SK-N-SH (cell line): ENCODE results near the gene DLEU7. TPM values are rescaled to one million over a fixed set of nuclear protein-coding genes. Genes with fewer than 3 reads are reported as not detected.

ENCODE experiments used
- CTCF ChIA-PET: fragments of 300-600, 350-600 bp; formaldehyde crosslinking; extraction: SDS; loops from one replicate; lab custom pipeline; 2021; lab: Yijun Ruan, JAX
- POLR2A ChIA-PET: fragments of 350-600 bp; sonication (Branson Sonifier 250); formaldehyde crosslinking; extraction: SDS; loops from one replicate; lab custom pipeline; 2020; ENCODE audit warnings: antibody characterized with exemption, inconsistent platforms; lab: Yijun Ruan, JAX
- DNase-seq: peaks from one replicate; pipeline ENCODE4 v3.0.0; 2012
- H2AFZ ChIP-seq: fragments of 200-600 bp; sonication (generic); 2 replicates; pipeline ENCODE4 v1.8.1; 2016; ENCODE audit warnings: antibody characterized with exemption, mild to moderate bottlenecking, low read depth
- H3F3A ChIP-seq: fragments of 200-600 bp; sonication (generic); replicated peaks from 2 replicates; pipeline ENCODE3; 2016; ENCODE audit warnings: antibody characterized with exemption, mild to moderate bottlenecking; ENCODE audit not compliant: insufficient read depth
- H3K27ac ChIP-seq, 2 experiments: fragments of 200-500 bp in 1 of 2; fragments of 200-600 bp in 1 of 2; sonication (Bioruptor generic) in 1 of 2; sonication (generic), shearing (Covaris generic) in 1 of 2; 2 replicates each; pipeline versions ENCODE4 v1.5.1 to v1.6.1; 2014 to 2016; ENCODE audit warnings: low read depth in 2 of 2, inconsistent platforms in 1 of 2, low read length in 1 of 2, mild to moderate bottlenecking in 1 of 2, mixed read lengths in 1 of 2
- H3K27me3 ChIP-seq: fragments of 200-600 bp; sonication (generic), shearing (Covaris generic); 2 replicates; pipeline ENCODE4 v1.6.1; 2016; ENCODE audit warnings: mixed run types; ENCODE audit not compliant: insufficient read depth
- H3K36me3 ChIP-seq, 2 experiments: fragments of 200-500 bp in 1 of 2; fragments of 200-600 bp in 1 of 2; sonication (Bioruptor generic) in 1 of 2; sonication (generic) in 1 of 2; replicated peaks in 1 of 2; 2 replicates each; pipeline versions ENCODE3 to v1.5.1; 2014 to 2016; ENCODE audit warnings: low read length in 1 of 2, mild to moderate bottlenecking in 1 of 2; ENCODE audit not compliant: insufficient read depth in 2 of 2, control insufficient read depth in 1 of 2
- H3K4me1 ChIP-seq, 2 experiments: fragments of 200-500 bp in 1 of 2; fragments of 200-600 bp in 1 of 2; sonication (Bioruptor generic) in 1 of 2; sonication (generic), shearing (Covaris generic) in 1 of 2; 2 replicates each; pipeline versions ENCODE4 v1.5.1 to v1.6.1; 2014 to 2016; ENCODE audit warnings: low read depth in 1 of 2, low read length in 1 of 2, mixed run types in 1 of 2; ENCODE audit not compliant: insufficient read depth in 2 of 2, control insufficient read depth in 1 of 2
- H3K4me2 ChIP-seq: fragments of 200-600 bp; sonication (generic), shearing (Covaris generic); 2 replicates; pipeline ENCODE4 v1.6.1; 2017; ENCODE audit warnings: mixed run types
- H3K4me3 ChIP-seq, 2 experiments: fragments of 200-500 bp in 1 of 2; fragments of 200-600 bp in 1 of 2; sonication (Bioruptor generic) in 1 of 2; sonication (generic), shearing (Covaris generic) in 1 of 2; 2 replicates each; pipeline versions ENCODE4 v1.5.1 to v1.8.1; 2014 to 2016; ENCODE audit warnings: low read depth in 2 of 2, inconsistent platforms in 1 of 2, low read length in 1 of 2, mild to moderate bottlenecking in 1 of 2, mixed read lengths in 1 of 2, moderate library complexity in 1 of 2
- H3K79me2 ChIP-seq: fragments of 200-600 bp; sonication (generic); 2 replicates; pipeline ENCODE4 v1.8.1; 2017; ENCODE audit warnings: mild to moderate bottlenecking; ENCODE audit not compliant: insufficient read depth
- H3K9ac ChIP-seq: fragments of 200-600 bp; sonication (generic); 2 replicates; pipeline ENCODE4 v1.6.1; 2017; ENCODE audit warnings: mixed run types
- H3K9me2 ChIP-seq: fragments of 200-600 bp; sonication (generic); 2 replicates; pipeline ENCODE4 v1.6.1; 2017; ENCODE audit warnings: mixed run types
- H3K9me3 ChIP-seq: fragments of 200-600 bp; sonication (generic); 2 replicates; pipeline ENCODE4 v1.6.1; 2017; ENCODE audit warnings: mixed run types, mild to moderate bottlenecking, moderate library complexity
- H4K20me1 ChIP-seq: fragments of 200-600 bp; sonication (generic); 2 replicates; pipeline ENCODE4 v1.6.1; 2017; ENCODE audit warnings: mild to moderate bottlenecking, mixed run types; ENCODE audit not compliant: insufficient read depth
- CHD2 ChIP-seq: fragments of 150-350 bp; IDR thresholded peaks from 2 replicates; pipeline ENCODE4 v1.6.1; 2018; ENCODE audit warnings: low read length; ENCODE audit not compliant: partially characterized antibody
- ELF1 ChIP-seq: IDR thresholded peaks from 2 replicates; pipeline ENCODE4 v1.4.0; 2012
- EP300 ChIP-seq, 2 experiments: IDR thresholded peaks; 2 replicates each; pipeline versions ENCODE4 v1.4.0 to v1.6.1; 2012; ENCODE audit warnings: borderline replicate concordance in 1 of 2, low read depth in 1 of 2, low read length in 1 of 2
- EZH2phosphoT487 ChIP-seq: fragments of 200-600 bp; sonication (generic); IDR thresholded peaks from 2 replicates; pipeline ENCODE4 v1.6.1; 2017; ENCODE audit warnings: low read depth, mixed run types, mild to moderate bottlenecking, antibody characterized with exemption, moderate library complexity, borderline replicate concordance
- FOXM1 ChIP-seq: IDR thresholded peaks from 2 replicates; pipeline ENCODE4 v1.4.0; 2012; ENCODE audit warnings: low read depth, mild to moderate bottlenecking
- GABPA ChIP-seq: IDR thresholded peaks from 2 replicates; pipeline ENCODE4 v1.4.0; 2012; ENCODE audit warnings: low read depth, mild to moderate bottlenecking
- GATA2 ChIP-seq: sonication (generic); formaldehyde crosslinking; IDR thresholded peaks from 2 replicates; pipeline ENCODE4 v1.5.0; 2020; ENCODE audit warnings: mild to moderate bottlenecking, missing genetic modification reagents
- JUND ChIP-seq: IDR thresholded peaks from 2 replicates; pipeline ENCODE4 v1.4.0; 2012
- MXI1 ChIP-seq: IDR thresholded peaks from 2 replicates; pipeline ENCODE4 v1.6.1; 2012; ENCODE audit warnings: mild to moderate bottlenecking, low read depth, low read length, improper control_type of control experiment
- NRF1 ChIP-seq: IDR thresholded peaks from 2 replicates; pipeline ENCODE4 v1.6.1; 2012; ENCODE audit warnings: low read depth, mild to moderate bottlenecking, low read length
- RAD21 ChIP-seq: IDR thresholded peaks from 2 replicates; pipeline ENCODE4 v1.6.1; 2012; ENCODE audit warnings: mild to moderate bottlenecking, low read length
- RCOR1 ChIP-seq: fragments of 150-350 bp; IDR thresholded peaks from 2 replicates; pipeline ENCODE4 v1.6.1; 2017; ENCODE audit warnings: antibody characterized with exemption, low read length
- RXRA ChIP-seq: IDR thresholded peaks from 2 replicates; pipeline ENCODE4 v1.4.0; 2012; ENCODE audit warnings: low read depth, mild to moderate bottlenecking, borderline replicate concordance
- SMC3 ChIP-seq: IDR thresholded peaks from 2 replicates; pipeline ENCODE4 v1.6.1; 2012; ENCODE audit warnings: low read depth, low read length, improper control_type of control experiment
- TCF12 ChIP-seq: IDR thresholded peaks from 2 replicates; pipeline ENCODE4 v1.4.0; 2012
- YY1 ChIP-seq: IDR thresholded peaks from 2 replicates; pipeline ENCODE4 v1.4.0; 2012; ENCODE audit warnings: low read depth, mild to moderate bottlenecking
- WGBS: methylation state at CpG from one replicate; pipeline ENCODE4 v1.1.6; 2017; ENCODE audit warnings: low lambda C conversion rate; 5-methylcytosine and 5-hydroxymethylcytosine counted together
- polyA plus RNA-seq, 3 experiments: library from polyadenylated mRNA; depleted of rRNA; stranded (reverse); fragments of >200 nt; gene quantifications; 2 replicates each; pipeline ENCODE4 v1.2.3, GENCODE V29; 2012
- TF ChIP-seq, protein P1 (sequence below): fragments of 150-350 bp; IDR thresholded peaks from 2 replicates; pipeline ENCODE4 v1.6.1; 2017; ENCODE audit warnings: antibody characterized with exemption, low read length, low read depth, borderline replicate concordance
- TF ChIP-seq, protein P2 (sequence below): IDR thresholded peaks from 2 replicates; pipeline ENCODE4 v1.4.0; 2012; ENCODE audit warnings: low read depth, borderline replicate concordance

Gene DLEU7
- polyA plus RNA-seq, 1 of the 3 experiments (the other 2 are of a cell fraction): not detected

DNA sequence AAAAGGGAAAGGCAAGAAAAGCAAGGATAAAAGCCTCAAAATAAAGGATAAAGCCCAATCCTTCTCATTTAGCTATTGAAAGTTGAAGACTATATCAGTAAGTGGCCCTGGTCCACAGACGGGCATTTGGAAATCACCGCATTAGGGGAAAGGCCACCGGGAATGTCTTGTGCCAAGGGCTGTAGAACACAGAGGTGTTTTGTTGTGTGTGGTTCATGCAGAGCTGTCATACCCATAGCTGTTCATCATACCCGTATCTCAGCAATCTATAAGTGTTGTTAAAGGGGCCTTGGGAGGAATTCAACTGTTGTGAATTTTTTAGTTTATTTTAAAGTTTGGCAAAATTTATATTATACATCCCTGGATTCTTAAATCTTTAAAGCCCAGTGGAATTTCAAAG, 33.0 kb downstream of the DLEU7 start:
- WGBS: 80% methylated on average over 4 of the region's 4 CpGs
- POLR2A ChIA-PET: no interaction called here

DNA sequence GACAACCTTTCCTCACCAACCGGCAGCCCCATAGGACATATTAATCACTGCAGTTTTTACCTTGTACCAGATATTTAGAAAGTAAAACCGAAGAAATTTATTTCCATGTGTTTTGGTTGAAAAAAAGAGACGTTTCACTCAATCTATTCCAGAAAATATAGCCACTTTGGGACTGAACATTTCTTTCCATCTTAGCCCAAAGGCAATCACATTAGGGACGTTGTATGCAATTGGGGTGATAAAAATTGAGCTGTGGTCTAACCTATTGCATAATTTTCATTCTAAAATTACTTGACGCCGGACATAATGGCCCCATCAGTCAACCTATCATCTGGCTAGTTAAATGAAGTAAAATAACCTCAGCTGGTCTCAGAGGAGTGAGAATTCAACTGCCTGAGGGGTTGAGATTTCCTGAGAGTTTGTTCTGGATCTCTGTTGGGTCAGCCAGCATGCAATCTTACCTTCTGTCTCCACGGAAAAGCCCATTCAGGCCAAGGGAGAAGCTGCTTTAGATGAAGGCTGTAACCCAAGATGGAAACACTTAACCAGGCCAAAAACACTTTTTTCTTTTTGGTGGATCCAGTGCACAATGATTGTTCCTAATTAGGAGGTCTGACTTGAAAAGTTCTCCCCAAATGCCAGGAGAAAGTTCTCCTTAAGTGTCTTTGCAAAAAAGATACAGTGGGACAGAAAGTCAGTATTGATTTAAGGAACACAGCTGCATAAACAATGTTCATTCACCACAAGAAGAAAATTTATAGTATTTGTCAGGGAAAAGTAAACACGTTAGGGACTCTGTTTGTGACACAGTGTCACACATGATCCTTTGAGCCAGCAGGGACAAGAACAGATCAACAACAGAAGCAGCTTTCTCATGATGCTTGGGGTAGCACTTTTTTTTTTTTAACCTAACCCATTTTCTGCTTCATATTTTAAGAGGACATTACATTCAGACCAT, 34.1 kb downstream of the DLEU7 start:
- Histone ChIP-seq H4K20me1 (no peaks in the 10 kb centered on the region), H3F3A (no peaks in the 10 kb centered on the region), H3K9me2 (no peaks in the 10 kb centered on the region), H3K9me3 (peaks cover 4% of the 10 kb centered on the region), H3K27ac (no peak overlapping the region), H3K9ac (no peak overlapping the region), H3K79me2 (no peaks in the 10 kb centered on the region), H2AFZ (no peak overlapping the region), H3K36me3 (no peaks in the 10 kb centered on the region), H3K27me3 (no peaks in the 10 kb centered on the region), H3K4me1 (no peaks in the 10 kb centered on the region), H3K4me3 (no peak overlapping the region), H3K4me2 (no peak overlapping the region)
- POLR2A ChIA-PET: no interaction called here
- WGBS: 59% methylated on average over 8 of the region's 8 CpGs
- CTCF ChIA-PET: interaction anchor here (0.7 to 3.1 kb wide), 5 partner anchors 8 to 260 kb away, joined by 3 to 13 read pairs (median 5); no protein-coding TSS in a partner anchor
- no peak for DNase-seq
- no peak for TF ChIP-seq CHD2
- TF ChIP-seq, protein P1, sequence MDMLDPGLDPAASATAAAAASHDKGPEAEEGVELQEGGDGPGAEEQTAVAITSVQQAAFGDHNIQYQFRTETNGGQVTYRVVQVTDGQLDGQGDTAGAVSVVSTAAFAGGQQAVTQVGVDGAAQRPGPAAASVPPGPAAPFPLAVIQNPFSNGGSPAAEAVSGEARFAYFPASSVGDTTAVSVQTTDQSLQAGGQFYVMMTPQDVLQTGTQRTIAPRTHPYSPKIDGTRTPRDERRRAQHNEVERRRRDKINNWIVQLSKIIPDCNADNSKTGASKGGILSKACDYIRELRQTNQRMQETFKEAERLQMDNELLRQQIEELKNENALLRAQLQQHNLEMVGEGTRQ: no peak
- no peak for TF ChIP-seq RCOR1
- TF ChIP-seq FOXM1: no peak
- no peak for TF ChIP-seq GATA2 (CRISPR knock-in tag)
- TF ChIP-seq NRF1: no peak
- no peak for TF ChIP-seq SMC3
- no peak for TF ChIP-seq ELF1
- no peak for TF ChIP-seq RXRA
- no peak for TF ChIP-seq YY1
- TF ChIP-seq, protein P2, sequence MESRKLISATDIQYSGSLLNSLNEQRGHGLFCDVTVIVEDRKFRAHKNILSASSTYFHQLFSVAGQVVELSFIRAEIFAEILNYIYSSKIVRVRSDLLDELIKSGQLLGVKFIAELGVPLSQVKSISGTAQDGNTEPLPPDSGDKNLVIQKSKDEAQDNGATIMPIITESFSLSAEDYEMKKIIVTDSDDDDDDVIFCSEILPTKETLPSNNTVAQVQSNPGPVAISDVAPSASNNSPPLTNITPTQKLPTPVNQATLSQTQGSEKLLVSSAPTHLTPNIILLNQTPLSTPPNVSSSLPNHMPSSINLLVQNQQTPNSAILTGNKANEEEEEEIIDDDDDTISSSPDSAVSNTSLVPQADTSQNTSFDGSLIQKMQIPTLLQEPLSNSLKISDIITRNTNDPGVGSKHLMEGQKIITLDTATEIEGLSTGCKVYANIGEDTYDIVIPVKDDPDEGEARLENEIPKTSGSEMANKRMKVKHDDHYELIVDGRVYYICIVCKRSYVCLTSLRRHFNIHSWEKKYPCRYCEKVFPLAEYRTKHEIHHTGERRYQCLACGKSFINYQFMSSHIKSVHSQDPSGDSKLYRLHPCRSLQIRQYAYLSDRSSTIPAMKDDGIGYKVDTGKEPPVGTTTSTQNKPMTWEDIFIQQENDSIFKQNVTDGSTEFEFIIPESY: no peak
- no peak for TF ChIP-seq RAD21
- TF ChIP-seq EP300 (IDR thresholded peaks at IDR 0.05; ENCODE audit: borderline replicate concordance in 1 of 2, low read depth in 1 of 2, low read length in 1 of 2): no peak
- TF ChIP-seq JUND: no peak
- no peak for TF ChIP-seq MXI1
- no peak for TF ChIP-seq EZH2phosphoT487
- no peak for TF ChIP-seq GABPA

More for the DNA sequence above, 33.0 kb downstream of the DLEU7 start:
- TF ChIP-seq TCF12 (no peak), GATA2 (CRISPR knock-in tag) (no peak), FOXM1 (no peak)
- TF ChIP-seq, all 33 proteins: peak for 0
- Histone ChIP-seq H3K4me2 (no peak overlapping the region), H2AFZ (no peak overlapping the region), H4K20me1 (no peaks in the 10 kb centered on the region), H3K36me3 (no peaks in the 10 kb centered on the region), H3K9ac (no peak overlapping the region), H3K9me3 (no peaks in the 10 kb centered on the region; the same call in 1 of the 2 replicates), H3K4me1 (no peaks in the 10 kb centered on the region), H3K79me2 (no peaks in the 10 kb centered on the region), H3K27ac (no peak overlapping the region), H3K9me2 (no peaks in the 10 kb centered on the region), H3K4me3 (no peak overlapping the region), H3K27me3 (no peaks in the 10 kb centered on the region), H3F3A (no peaks in the 10 kb centered on the region)
- CTCF ChIA-PET: interaction anchor here (1.3 to 1.9 kb wide), 2 partner anchors 101 to 259 kb away, joined by 5 to 7 read pairs; no protein-coding TSS in a partner anchor
- DNase-seq: no peak
